Transverse colon (tissue), 4 donors: ENCODE measurements around the gene RCAN2. TPM values are rescaled to one million over a fixed set of nuclear protein-coding genes. Genes with fewer than 3 reads are reported as not detected.

Experiments
- DNase-seq: peaks from one replicate; pipeline ENCODE4 v3.0.0-alpha.2; 2019
- H3K27ac ChIP-seq, 4 donors: fragments of 200-600 bp; sonication (generic); 2 replicates each; pipeline ENCODE4 v1.5.1; 2016 to 2018; ENCODE audit warnings: inconsistent platforms in 4 of 4
- H3K27me3 ChIP-seq: fragments of 200-600 bp; sonication (generic); 2 replicates; pipeline ENCODE4 v1.5.1; 2017; ENCODE audit warnings: inconsistent platforms
- H3K36me3 ChIP-seq, 4 donors: fragments of 200-600 bp; sonication (generic); 2 replicates each; pipeline ENCODE4 v1.5.1; 2017 to 2019; ENCODE audit warnings: inconsistent platforms in 4 of 4
- H3K4me1 ChIP-seq, 4 donors: fragments of 200-600 bp; sonication (generic); 2 replicates each; pipeline ENCODE4 v1.5.1; 2017 to 2020; ENCODE audit warnings: inconsistent platforms in 4 of 4
- H3K4me3 ChIP-seq, 4 donors: fragments of 200-600 bp; sonication (generic); 1 replicate in 1 of 4; 2 replicates in 3 of 4; pipeline versions ENCODE4 v1.5.1 to v1.6.1; 2017 to 2019; ENCODE audit warnings: inconsistent platforms in 4 of 4
- H3K9me3 ChIP-seq, 2 donors: fragments of 200-600 bp; sonication (generic); 2 replicates each; pipeline ENCODE4 v1.5.1; 2017 to 2019; ENCODE audit warnings: inconsistent platforms in 2 of 2
- CTCF ChIP-seq, 5 experiments: fragments of 200-600 bp in 3 of 5; fragments of 450-650 bp in 2 of 5; sonication (generic) in 3 of 5; IDR thresholded peaks; 1 replicate in 2 of 5; 2 replicates in 3 of 5; pipeline ENCODE4 v1.5.1; 2016 to 2017; ENCODE audit warnings: antibody characterized with exemption in 5 of 5, inconsistent platforms in 3 of 5, mild to moderate bottlenecking in 2 of 5, moderate library complexity in 1 of 5
- EP300 ChIP-seq: sonication (generic); formaldehyde crosslinking; IDR thresholded peaks from one replicate; pipeline ENCODE4 v1.6.1; 2017; ENCODE audit warnings: antibody characterized with exemption, low read depth
- POLR2A ChIP-seq: fragments of 450-650 bp; IDR thresholded peaks from one replicate; pipeline ENCODE4 v1.6.1; 2016; ENCODE audit warnings: antibody characterized with exemption, mild to moderate bottlenecking, moderate library complexity
- POLR2AphosphoS5 ChIP-seq, 3 donors: sonication (generic); formaldehyde crosslinking; IDR thresholded peaks; one replicate each; pipeline ENCODE4 v1.6.1; 2016; ENCODE audit warnings: antibody characterized with exemption in 3 of 3
- WGBS, 2 donors: methylation state at CpG; one replicate each; pipeline ENCODE4 v1.1.5; 2018; ENCODE audit warnings: low coverage in 1 of 2; 5-methylcytosine and 5-hydroxymethylcytosine counted together
- in situ Hi-C, 4 donors: fragments of 200-750 bp; cut with MboI; loops; one replicate each; pipeline versions ENCODE4 v1.15.0 to v1.15.1; 2017; ENCODE audit warnings: low sequenced_read_pairs in 3 of 4, low pct_ligation_motif_present in 1 of 4, low pct_unique_long_range_greater_than_20kb in 1 of 4
- intact Hi-C: fragments of 100-400 bp; cut with DNase I; formaldehyde crosslinking; loops from one replicate; pipeline ENCODE4 v1.15.1; 2023; ENCODE audit warnings: low total_unique reads
- total RNA-seq, 4 donors: library from RNA; depleted of rRNA; stranded (reverse); fragments of >200 nt; gene quantifications; one replicate each; pipeline ENCODE4 v1.1.0, GENCODE V29; 2016

RCAN2 gene
- total RNA-seq, 4 donors from 2014 or later = 1.9 to 9.5 (median 7.5) TPM

DNA sequence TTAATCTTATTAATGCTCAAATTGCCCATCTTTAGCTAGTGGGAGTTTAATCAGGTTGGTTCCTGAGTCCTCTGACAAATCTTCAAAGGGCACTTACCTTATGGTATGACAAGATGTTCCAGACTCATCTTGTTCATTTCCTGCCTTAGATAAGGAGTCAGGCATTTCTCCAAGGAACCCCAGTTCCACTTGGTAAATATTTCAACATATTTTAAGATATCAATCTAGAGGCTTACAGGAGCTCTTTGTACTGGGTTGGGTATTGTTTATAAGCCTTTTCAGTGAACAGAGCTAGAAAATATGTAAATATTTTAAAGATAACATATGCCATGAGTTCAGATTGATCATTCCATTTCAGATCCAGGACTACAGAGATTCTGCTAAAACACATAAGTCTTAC lies 159.8 kb downstream of the RCAN2 start:
- no peak for TF ChIP-seq POLR2A
- TF ChIP-seq POLR2AphosphoS5 (IDR thresholded peaks at IDR 0.05) = no peak
- TF ChIP-seq EP300 = no peak
- no peak for TF ChIP-seq CTCF (IDR thresholded peaks at IDR 0.05)
- Histone ChIP-seq H3K36me3 (no peaks in the 10 kb centered on the region), H3K4me3 (no peak overlapping the region), H3K9me3 (no peaks in the 10 kb centered on the region), H3K27me3 (no peaks in the 10 kb centered on the region), H3K4me1 (peaks cover 0 to 30% (median 14%) of the 10 kb centered on the region in 4 donors), H3K27ac (no peak overlapping the region)
- in situ Hi-C loops (no loop called here), intact Hi-C loops (no loop called here)
- DNase-seq = no peak

DNA sequence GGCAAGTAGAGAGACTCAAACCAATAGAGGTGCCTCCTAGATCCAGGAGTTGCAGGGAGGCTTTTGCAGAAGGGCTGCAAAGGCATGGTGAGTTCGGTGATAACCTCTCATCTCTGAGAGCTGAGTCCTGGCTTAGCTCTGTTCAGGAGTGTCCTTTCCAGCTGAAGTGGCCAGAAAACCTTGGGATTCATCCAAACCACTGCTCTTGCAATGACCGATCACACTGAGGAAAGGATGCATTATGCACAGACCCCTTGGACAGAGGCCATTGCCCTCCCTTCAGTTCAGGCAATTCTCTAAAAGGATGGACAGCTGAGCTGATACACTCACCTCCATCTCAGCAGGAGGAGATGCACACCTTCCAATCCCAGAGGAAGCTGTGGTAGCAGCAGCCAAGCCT lies 161.7 kb downstream of the RCAN2 start:
- 33% methylated on average over 2 of the region's 2 CpGs; no CpG with 5 or more reads in 1 of the 2 donors for WGBS, 2 donors

DNA sequence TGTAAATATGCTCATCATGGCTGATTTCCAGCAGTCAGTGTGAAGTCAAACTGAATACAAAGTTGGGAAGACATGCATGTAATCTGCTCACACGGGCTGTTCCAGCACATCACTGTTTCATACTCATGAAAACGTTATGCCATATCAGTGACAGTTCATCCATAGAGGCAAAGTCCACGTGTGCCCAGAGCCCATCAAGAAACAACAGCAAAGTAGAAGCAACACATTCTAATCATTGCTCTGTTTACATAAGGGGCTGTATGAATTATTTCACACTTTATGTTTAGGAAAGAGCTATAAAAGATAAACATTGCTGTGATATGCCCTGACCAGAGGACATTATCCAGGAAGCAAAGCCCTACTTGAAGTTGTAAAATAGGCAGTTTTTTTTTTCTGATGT lies 163.5 kb downstream of the RCAN2 start:
- Histone ChIP-seq H3K4me1 (peaks cover 10 to 66% (median 34%) of the 10 kb centered on the region in 4 donors), H3K36me3 (no peaks in the 10 kb centered on the region), H3K4me3 (no peak overlapping the region), H3K9me3 (no peaks in the 10 kb centered on the region), H3K27me3 (no peaks in the 10 kb centered on the region), H3K27ac (no peak overlapping the region)
- in situ Hi-C loops = no loop called here
- peak; percentile 21 for DNase-seq
- no peak for TF ChIP-seq POLR2A
- TF ChIP-seq POLR2AphosphoS5 (IDR thresholded peaks at IDR 0.05) = peak in 1 of 3 donors; percentile 25
- intact Hi-C loops = no loop called here
- WGBS, 2 donors = 12 to 24% methylated on average over 3 of the region's 3 CpGs

More for the DNA sequence above, 161.7 kb downstream of the RCAN2 start:
- Histone ChIP-seq H3K36me3 (no peaks in the 10 kb centered on the region), H3K4me3 (no peak overlapping the region), H3K9me3 (no peaks in the 10 kb centered on the region), H3K27me3 (no peaks in the 10 kb centered on the region), H3K27ac (no peak overlapping the region), H3K4me1 (peaks cover 3 to 49% (median 25%) of the 10 kb centered on the region in 4 donors)
- no peak for TF ChIP-seq POLR2AphosphoS5 (IDR thresholded peaks at IDR 0.05)
- TF ChIP-seq POLR2A = no peak
- TF ChIP-seq CTCF (IDR thresholded peaks at IDR 0.05) = no peak
- no peak for TF ChIP-seq EP300
- intact Hi-C loops (no loop called here), in situ Hi-C loops (no loop called here)
- DNase-seq = no peak

- Histone ChIP-seq H3K9me3 (no peaks in the 10 kb centered on the region), H3K36me3 (no peaks in the 10 kb centered on the region), H3K27ac (peak overlapping the region in 3 of 4 donors; percentile 2 to 62 (median 47)), H3K4me1 (peaks cover 10 to 69% (median 37%) of the 10 kb centered on the region in 4 donors), H3K27me3 (no peaks in the 10 kb centered on the region), H3K4me3 (no peak overlapping the region)
- 15 to 50% methylated on average over 2 to 21 of the region's 21 CpGs for WGBS, 2 donors
- no peak for TF ChIP-seq CTCF (IDR thresholded peaks at IDR 0.05)
- no peak for TF ChIP-seq EP300
- no peak for TF ChIP-seq POLR2AphosphoS5 (IDR thresholded peaks at IDR 0.05)
- no peak for TF ChIP-seq POLR2A
- in situ Hi-C loops = no loop called here
- no peak for DNase-seq
- intact Hi-C loops = no loop called here
These were observed 165.4 kb downstream of the RCAN2 start for GRCh38 chr6:46325561-46326530.
